HCT116 (cell line): ENCODE measurements around the gene IGFLR1. TPM values are rescaled to one million over a fixed set of nuclear protein-coding genes. Genes with fewer than 3 reads are reported as not detected.

Experiments used
- ATAC-seq: fragments of 200-7000 bp; cut with Tn5 transposase; 2 replicates; pipeline ENCODE4 v1.9.1; 2020; ENCODE audit warnings: mild to moderate bottlenecking, moderate library complexity
- BruUV-seq: library from RNA; stranded (reverse); fragments of 400-500 nt; replicated peaks from 2 replicates; lab custom pipeline; 2021; lab: Mats Ljungman, UMichigan
- CTCF ChIA-PET: fragments of 300-600 bp; sonication (Branson Sonifier 250); formaldehyde crosslinking; loops from one replicate; lab custom pipeline; 2021; ENCODE audit warnings: antibody characterized with exemption; lab: Charles Lee
- POLR2A ChIA-PET: fragments of 300-600, 350-600 bp; sonication (Branson Sonifier 250); formaldehyde crosslinking; loops from one replicate; lab custom pipeline; 2021; ENCODE audit warnings: antibody characterized with exemption; lab: Charles Lee
- RAD21 ChIA-PET, 2 experiments: fragments of 300-600 bp; sonication (Branson Sonifier 250); formaldehyde crosslinking; loops; one replicate each; lab custom pipeline; 2023; ENCODE audit warnings: low total read pairs in 2 of 2; ENCODE audit not compliant: uncharacterized antibody in 2 of 2, unreplicated experiment in 2 of 2, low non-redundant PET in 1 of 2; lab: Charles Lee
- DNase-seq: peaks from one replicate; pipeline ENCODE4 v3.0.0-alpha.2; 2010; ENCODE audit warnings: low read depth, low spot score
- H2AFZ ChIP-seq: fragments of 200-600 bp; shearing (Covaris generic), sonication (generic); 2 replicates; pipeline ENCODE4 v1.6.1; 2017; ENCODE audit warnings: low read depth, mixed run types, mixed read lengths, antibody characterized with exemption, low read length; ENCODE audit not compliant: poor library complexity, severe bottlenecking
- H3K27ac ChIP-seq: 2 replicates; pipeline ENCODE4 v1.5.1; 2012; ENCODE audit warnings: low read depth, low read length
- H3K27me3 ChIP-seq: fragments of 200-600 bp; sonication (generic); 2 replicates; pipeline ENCODE4 v1.6.1; 2016; ENCODE audit warnings: mixed run types, low read length, mixed read lengths; ENCODE audit not compliant: insufficient read depth
- H3K36me3 ChIP-seq, 2 experiments: fragments of 200-500 bp in 1 of 2; fragments of 200-600 bp in 1 of 2; sonication (Bioruptor generic) in 1 of 2; sonication (generic) in 1 of 2; 2 replicates each; pipeline versions ENCODE4 v1.5.1 to v1.6.1; 2014 to 2016; ENCODE audit warnings: low read length in 2 of 2, inconsistent platforms in 1 of 2, mixed read lengths in 1 of 2, mixed run types in 1 of 2; ENCODE audit not compliant: insufficient read depth in 2 of 2, control insufficient read depth in 1 of 2
- H3K4me1 ChIP-seq, 2 experiments: fragments of 200-600 bp in 1 of 2; sonication (generic) in 1 of 2; 2 replicates each; pipeline versions ENCODE4 v1.5.1 to v1.6.1; 2012 to 2017; ENCODE audit warnings: low read length in 2 of 2, inconsistent platforms in 1 of 2, mild to moderate bottlenecking in 1 of 2, mixed read lengths in 1 of 2, mixed run types in 1 of 2, moderate library complexity in 1 of 2; ENCODE audit not compliant: insufficient read depth in 2 of 2, control insufficient read depth in 1 of 2
- H3K4me2 ChIP-seq: fragments of 200-600 bp; sonication (generic); 2 replicates; pipeline ENCODE4 v1.6.1; 2017; ENCODE audit warnings: mixed run types, low read length, mixed read lengths
- H3K4me3 ChIP-seq, 2 experiments: fragments of 200-600 bp in 1 of 2; sonication (generic) in 1 of 2; replicated peaks in 1 of 2; 2 replicates each; pipeline ENCODE4 v1.5.1; 2011 to 2016; ENCODE audit warnings: low read length in 2 of 2, control low read depth in 1 of 2, low read depth in 1 of 2, mild to moderate bottlenecking in 1 of 2, mixed read lengths in 1 of 2, mixed run types in 1 of 2
- H3K79me2 ChIP-seq: fragments of 200-600 bp; sonication (generic); 2 replicates; pipeline ENCODE4 v1.6.1; 2017; ENCODE audit warnings: mild to moderate bottlenecking, mixed run types, low read length, moderate library complexity, mixed read lengths; ENCODE audit not compliant: insufficient read depth
- H3K9ac ChIP-seq: fragments of 200-600 bp; sonication (generic); 2 replicates; pipeline ENCODE4 v1.6.1; 2016; ENCODE audit warnings: low read length, mixed read lengths
- H3K9me2 ChIP-seq: fragments of 200-600 bp; sonication (generic), shearing (Covaris generic); 2 replicates; pipeline ENCODE4 v1.6.1; 2017; ENCODE audit warnings: mixed run types, mild to moderate bottlenecking, moderate library complexity; ENCODE audit not compliant: insufficient read depth
- H3K9me3 ChIP-seq, 2 experiments: fragments of 200-500 bp in 1 of 2; fragments of 200-600 bp in 1 of 2; sonication (Bioruptor generic) in 1 of 2; sonication (generic) in 1 of 2; 2 replicates each; pipeline ENCODE4 v1.6.1; 2014 to 2017; ENCODE audit warnings: low read length in 2 of 2, mixed read lengths in 2 of 2, inconsistent platforms in 1 of 2, low read depth in 1 of 2, mild to moderate bottlenecking in 1 of 2, mixed run types in 1 of 2, moderate library complexity in 1 of 2; ENCODE audit not compliant: control insufficient read depth in 1 of 2, insufficient read depth in 1 of 2
- H4K20me1 ChIP-seq: fragments of 200-600 bp; sonication (generic), shearing (Covaris generic); 2 replicates; pipeline ENCODE4 v1.6.1; 2017; ENCODE audit warnings: mixed run types, mild to moderate bottlenecking, moderate library complexity; ENCODE audit not compliant: insufficient read depth
- CBX3 ChIP-seq: IDR thresholded peaks from 2 replicates; pipeline ENCODE4 v1.6.1; 2012; ENCODE audit warnings: low read depth
- CEBPB ChIP-seq: IDR thresholded peaks from 2 replicates; pipeline ENCODE4 v1.6.1; 2012; ENCODE audit warnings: low read depth
- EGR1 ChIP-seq: IDR thresholded peaks from 2 replicates; pipeline ENCODE4 v1.6.1; 2012; ENCODE audit warnings: low read depth
- ELF1 ChIP-seq: IDR thresholded peaks from 2 replicates; pipeline ENCODE4 v1.6.1; 2012; ENCODE audit warnings: low read depth, borderline replicate concordance
- EZH2phosphoT487 ChIP-seq: fragments of 200-600 bp; IDR thresholded peaks from 2 replicates; pipeline ENCODE4 v1.6.1; 2018; ENCODE audit warnings: antibody characterized with exemption, borderline replicate concordance
- JUND ChIP-seq: IDR thresholded peaks from 2 replicates; pipeline ENCODE4 v1.6.1; 2012
- POLR2A ChIP-seq: IDR thresholded peaks from 2 replicates; pipeline ENCODE4 v1.7.0; 2011; ENCODE audit warnings: borderline replicate concordance; ENCODE audit not compliant: insufficient read depth, insufficient read length; ENCODE audit errors: extremely low read depth
- POLR2AphosphoS5 ChIP-seq: IDR thresholded peaks from 2 replicates; pipeline ENCODE4 v1.6.1; 2011; ENCODE audit warnings: mild to moderate bottlenecking, low read depth, low read length, moderate library complexity
- RAD21 ChIP-seq: IDR thresholded peaks from 2 replicates; pipeline ENCODE4 v1.6.1; 2012; ENCODE audit warnings: low read depth, mild to moderate bottlenecking
- REST ChIP-seq: IDR thresholded peaks from 2 replicates; pipeline ENCODE4 v1.6.1; 2012; ENCODE audit warnings: low read depth
- SIN3A ChIP-seq: IDR thresholded peaks from 2 replicates; pipeline ENCODE4 v1.6.1; 2012; ENCODE audit warnings: low read depth
- SP1 ChIP-seq: IDR thresholded peaks from 2 replicates; pipeline ENCODE4 v1.6.1; 2012; ENCODE audit warnings: low read depth
- SRF ChIP-seq: IDR thresholded peaks from 2 replicates; pipeline ENCODE4 v1.6.1; 2012; ENCODE audit warnings: low read depth
- YY1 ChIP-seq: IDR thresholded peaks from 2 replicates; pipeline ENCODE4 v1.6.1; 2011; ENCODE audit warnings: low read length, low read depth, moderate library complexity, mild to moderate bottlenecking; ENCODE audit not compliant: insufficient replicate concordance; ENCODE audit errors: extremely low read depth
- ZFX ChIP-seq: fragments of 450-650 bp; IDR thresholded peaks from 2 replicates; pipeline ENCODE4 v1.6.1; 2017
- ZNF274 ChIP-seq: fragments of 200-500 bp; sonication (Bioruptor generic); IDR thresholded peaks from 2 replicates; pipeline ENCODE4 v1.6.1; 2014; ENCODE audit warnings: mild to moderate bottlenecking, low read depth, low read length, inconsistent platforms
- intact Hi-C: fragments of 100-400 bp; cut with micrococcal nuclease; formaldehyde crosslinking; loops from 2 replicates; pipeline ENCODE4 v1.10.0; 2022
- total RNA-seq: library from RNA; stranded (reverse); gene quantifications from one replicate; pipeline ENCODE4 v1.2.1, GENCODE V29; 2021; ENCODE audit not compliant: unreplicated experiment
- TF ChIP-seq, protein P1 (sequence below): IDR thresholded peaks from 2 replicates; pipeline ENCODE4 v1.6.1; 2012
- TF ChIP-seq, protein P2 (sequence below): IDR thresholded peaks from 2 replicates; pipeline ENCODE4 v1.6.1; 2012
- TF ChIP-seq, protein P3 (sequence below), 3 experiments: fragments of 200-600 bp in 1 of 3; sonication (generic) in 1 of 3; IDR thresholded peaks in 2 of 3; conservative IDR thresholded peaks in 1 of 3; 2 replicates each; pipeline ENCODE4 v1.5.1; 2012 to 2017; ENCODE audit warnings: low read depth in 2 of 3, low read length in 2 of 3, antibody characterized with exemption in 1 of 3, borderline replicate concordance in 1 of 3, control low read depth in 1 of 3, mild to moderate bottlenecking in 1 of 3, mixed read lengths in 1 of 3, mixed run types in 1 of 3, moderate library complexity in 1 of 3; ENCODE audit not compliant: insufficient read depth in 1 of 3

The IGFLR1 gene
- total RNA-seq, 1 experiment from 2014 or later, result 8.3 TPM

DNA sequence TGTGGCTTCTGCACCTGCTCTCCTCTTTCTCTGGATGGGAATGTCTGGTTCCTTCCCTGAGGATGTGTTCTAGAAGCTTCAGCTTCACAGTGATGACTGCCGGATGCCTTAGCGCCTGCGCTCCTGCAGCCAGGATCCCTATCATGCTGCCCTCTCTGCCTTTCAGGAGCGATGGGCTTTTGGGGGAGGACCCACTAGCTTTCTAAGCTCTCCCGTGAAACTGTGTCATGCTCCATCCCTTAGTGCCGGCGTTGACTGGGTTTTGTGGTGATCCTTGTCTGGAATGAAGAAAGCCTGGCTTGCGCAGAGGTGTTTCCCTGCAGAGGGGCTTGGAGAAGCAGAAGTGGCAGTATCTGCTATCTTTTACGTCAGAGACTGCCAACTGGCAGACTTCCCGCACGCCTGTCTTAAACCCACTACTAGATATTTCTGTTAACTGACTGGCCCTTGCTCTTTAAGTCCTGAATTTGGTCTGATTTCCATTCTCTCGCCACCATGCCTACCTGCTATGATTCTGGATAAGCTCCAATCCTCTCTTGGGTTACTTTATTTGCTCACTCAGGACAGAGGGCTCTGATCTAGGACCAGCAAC lies 28.3 kb downstream of the IGFLR1 start (continued):
- TF ChIP-seq, protein P1, sequence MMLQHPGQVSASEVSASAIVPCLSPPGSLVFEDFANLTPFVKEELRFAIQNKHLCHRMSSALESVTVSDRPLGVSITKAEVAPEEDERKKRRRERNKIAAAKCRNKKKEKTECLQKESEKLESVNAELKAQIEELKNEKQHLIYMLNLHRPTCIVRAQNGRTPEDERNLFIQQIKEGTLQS, result no peak
- TF ChIP-seq SRF, result no peak
- TF ChIP-seq, protein P2, sequence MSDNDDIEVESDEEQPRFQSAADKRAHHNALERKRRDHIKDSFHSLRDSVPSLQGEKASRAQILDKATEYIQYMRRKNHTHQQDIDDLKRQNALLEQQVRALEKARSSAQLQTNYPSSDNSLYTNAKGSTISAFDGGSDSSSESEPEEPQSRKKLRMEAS, result no peak
- TF ChIP-seq ELF1, result no peak
- TF ChIP-seq EZH2phosphoT487, result no peak

- H2AFZ ChIP-seq, result no peak overlapping the region
- no TSS peak for BruUV-seq
- no peaks in the 10 kb centered on the region for H4K20me1 ChIP-seq
- no peak for DNase-seq
- intact Hi-C loops, result loop anchor here (10.0 kb wide), 1 partner anchor 359 kb away; the partner anchor contains the start of gene FFAR3
- H3K9me3 ChIP-seq, result no peaks in the 10 kb centered on the region
- H3K27ac ChIP-seq, result no peak overlapping the region
- ChIA-PET CTCF (no interaction called here), RAD21 (no interaction called here), POLR2A (no interaction called here)
- ATAC-seq, result no peak
- H3K4me2 ChIP-seq, result no peak overlapping the region
- H3K27me3 ChIP-seq, result no peaks in the 10 kb centered on the region
- H3K4me3 ChIP-seq, result no peak overlapping the region
- peaks cover 8% of the 10 kb centered on the region for H3K79me2 ChIP-seq
- H3K36me3 ChIP-seq, result no peaks in the 10 kb centered on the region
- H3K9ac ChIP-seq, result no peak overlapping the region
- TF ChIP-seq SRF (no peak), JUND (no peak), EZH2phosphoT487 (no peak), POLR2A (no peak), RAD21 (no peak), SIN3A (no peak), REST (no peak), ZNF274 (no peak), EGR1 (no peak), CEBPB (no peak), CBX3 (no peak), YY1 (no peak), ZFX (no peak), POLR2AphosphoS5 (no peak), SP1 (no peak)
- TF ChIP-seq, protein P1, result no peak
- TF ChIP-seq, protein P3, sequence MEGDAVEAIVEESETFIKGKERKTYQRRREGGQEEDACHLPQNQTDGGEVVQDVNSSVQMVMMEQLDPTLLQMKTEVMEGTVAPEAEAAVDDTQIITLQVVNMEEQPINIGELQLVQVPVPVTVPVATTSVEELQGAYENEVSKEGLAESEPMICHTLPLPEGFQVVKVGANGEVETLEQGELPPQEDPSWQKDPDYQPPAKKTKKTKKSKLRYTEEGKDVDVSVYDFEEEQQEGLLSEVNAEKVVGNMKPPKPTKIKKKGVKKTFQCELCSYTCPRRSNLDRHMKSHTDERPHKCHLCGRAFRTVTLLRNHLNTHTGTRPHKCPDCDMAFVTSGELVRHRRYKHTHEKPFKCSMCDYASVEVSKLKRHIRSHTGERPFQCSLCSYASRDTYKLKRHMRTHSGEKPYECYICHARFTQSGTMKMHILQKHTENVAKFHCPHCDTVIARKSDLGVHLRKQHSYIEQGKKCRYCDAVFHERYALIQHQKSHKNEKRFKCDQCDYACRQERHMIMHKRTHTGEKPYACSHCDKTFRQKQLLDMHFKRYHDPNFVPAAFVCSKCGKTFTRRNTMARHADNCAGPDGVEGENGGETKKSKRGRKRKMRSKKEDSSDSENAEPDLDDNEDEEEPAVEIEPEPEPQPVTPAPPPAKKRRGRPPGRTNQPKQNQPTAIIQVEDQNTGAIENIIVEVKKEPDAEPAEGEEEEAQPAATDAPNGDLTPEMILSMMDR (IDR thresholded peaks at IDR 0.05 in 2 of 3, conservative IDR thresholded peaks at IDR 0.05 in 1 of 3; ENCODE audit: borderline replicate concordance in 1 of 3, insufficient read depth in 1 of 3, low read depth in 2 of 3, low read length in 2 of 3), result no peak
- TF ChIP-seq, all 23 proteins: peak for 0
- Histone ChIP-seq H3K9me2 (no peaks in the 10 kb centered on the region), H3K4me1 (peaks cover 9 to 33% of the 10 kb centered on the region in 2 experiments; a peak in 3 of 4 replicates)
Measured at GRCh38 chr19:35713506-35713850, 28.8 kb downstream of the IGFLR1 start.
